GM19025 (cell line): ENCODE measurements around the gene RNF187.
"Not testable (repeated sequence)": the region's sequence is repeated elsewhere in the genome, so short reads cannot be mapped to it uniquely, and the experiment has no call there.

ENCODE experiments used
- ATAC-seq: cut with Tn5 transposase; IDR thresholded peaks from one replicate; pipeline ENCODE4 v1.9.1; 2021; ENCODE audit warnings: mild to moderate bottlenecking, low read depth, moderate library complexity; ENCODE audit not compliant: unreplicated experiment

The RNF187 gene

GRCh38 chr1:228483789-228484188 lies 3.4 kb upstream of the RNF187 start:
- no peak for ATAC-seq

- ATAC-seq = peak; percentile 50
These were observed 416 bp upstream of the RNF187 start for GRCh38 chr1:228486596-228487335.

- no peak for ATAC-seq
These were observed 1.1 kb downstream of the RNF187 start for GRCh38 chr1:228488125-228488817.

GRCh38 chr1:228488818-228489674 lies 1.9 kb downstream of the RNF187 start:
- ATAC-seq = no peak

- no peak for ATAC-seq
These were observed 3.2 kb downstream of the RNF187 start for GRCh38 chr1:228490120-228491078.

GRCh38 chr1:228493141-228494043 lies 6.2 kb downstream of the RNF187 start:
- no peak for ATAC-seq

GRCh38 chr1:228494044-228494353 lies 6.8 kb downstream of the RNF187 start:
- ATAC-seq = no peak

- ATAC-seq = no peak
These were observed 7.2 kb downstream of the RNF187 start for GRCh38 chr1:228494391-228494790.

GRCh38 chr1:228494970-228495853 lies 8.0 kb downstream of the RNF187 start:
- no peak for ATAC-seq

- ATAC-seq = no peak
These were observed 8.9 kb downstream of the RNF187 start for GRCh38 chr1:228496084-228496483.

GRCh38 chr1:228496494-228496893 lies 9.3 kb downstream of the RNF187 start:
- no peak for ATAC-seq

GRCh38 chr1:228497206-228497605 lies 10.0 kb downstream of the RNF187 start:
- no peak for ATAC-seq

- ATAC-seq = no peak
These were observed 10.6 kb downstream of the RNF187 start for GRCh38 chr1:228497817-228498216.

- peak; percentile 1 for ATAC-seq
These were observed 13.1 kb downstream of the RNF187 start for GRCh38 chr1:228500143-228500734.

- peak; percentile 96 for ATAC-seq
These were observed 14.0 kb downstream of the RNF187 start for GRCh38 chr1:228500901-228501871.

GRCh38 chr1:228502522-228502921 lies 15.3 kb downstream of the RNF187 start:
- ATAC-seq = no peak

- not testable (repeated sequence) for ATAC-seq
These were observed 18.8 kb downstream of the RNF187 start for GRCh38 chr1:228505944-228506343.
